A549 (cell line): ENCODE data around the gene NPM1.

Experiments used
- EP300 ChIP-seq, 2 experiments: fragments of >200 bp; sonication (Bioruptor Twin); formaldehyde crosslinking; IDR thresholded peaks; 2 replicates in 1 of 2; 3 replicates in 1 of 2; pipeline ENCODE4 v1.6.1; 2016 to 2017
- KDM1A ChIP-seq: fragments of 200-600 bp; sonication (generic); IDR thresholded peaks from 2 replicates; pipeline ENCODE4 v1.6.1; 2016; ENCODE audit warnings: low read depth, mild to moderate bottlenecking
- RAD21 ChIP-seq, 2 experiments: fragments of >200 bp in 1 of 2; sonication (Bioruptor Twin) in 1 of 2; formaldehyde crosslinking in 1 of 2; IDR thresholded peaks in 1 of 2; conservative IDR thresholded peaks in 1 of 2; 2 replicates in 1 of 2; 3 replicates in 1 of 2; pipeline ENCODE4 v1.6.1; 2012 to 2018; ENCODE audit warnings: inconsistent platforms in 1 of 2
- RCOR1 ChIP-seq: fragments of 150-350 bp; IDR thresholded peaks from 2 replicates; pipeline ENCODE4 v1.6.1; 2014; ENCODE audit warnings: antibody characterized with exemption, low read length, low read depth
- TF ChIP-seq, protein P1 (sequence below): fragments of >200 bp; sonication (Bioruptor Twin); formaldehyde crosslinking; IDR thresholded peaks from 3 replicates; pipeline ENCODE4 v1.5.1; 2016

DNA sequence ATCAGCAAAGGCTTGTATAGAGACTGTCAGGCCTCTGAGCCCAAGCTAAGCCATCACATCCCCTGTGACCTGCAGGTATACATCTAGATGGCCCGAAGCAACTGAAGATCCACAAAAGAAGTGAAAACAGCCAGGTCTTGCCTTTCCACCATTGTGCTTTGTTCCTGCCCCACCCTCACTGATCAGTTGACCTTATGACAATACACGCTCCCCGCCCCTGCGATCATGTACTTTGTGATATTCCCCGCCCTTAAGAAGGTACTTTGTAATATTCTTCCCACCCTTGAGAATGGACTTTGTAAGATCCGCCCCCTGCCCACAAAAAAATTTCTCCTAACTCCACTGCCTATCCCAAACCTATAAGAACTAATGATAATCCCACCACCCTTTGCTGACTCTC, 18.6 kb upstream of the NPM1 start:
- TF ChIP-seq, protein P1, sequence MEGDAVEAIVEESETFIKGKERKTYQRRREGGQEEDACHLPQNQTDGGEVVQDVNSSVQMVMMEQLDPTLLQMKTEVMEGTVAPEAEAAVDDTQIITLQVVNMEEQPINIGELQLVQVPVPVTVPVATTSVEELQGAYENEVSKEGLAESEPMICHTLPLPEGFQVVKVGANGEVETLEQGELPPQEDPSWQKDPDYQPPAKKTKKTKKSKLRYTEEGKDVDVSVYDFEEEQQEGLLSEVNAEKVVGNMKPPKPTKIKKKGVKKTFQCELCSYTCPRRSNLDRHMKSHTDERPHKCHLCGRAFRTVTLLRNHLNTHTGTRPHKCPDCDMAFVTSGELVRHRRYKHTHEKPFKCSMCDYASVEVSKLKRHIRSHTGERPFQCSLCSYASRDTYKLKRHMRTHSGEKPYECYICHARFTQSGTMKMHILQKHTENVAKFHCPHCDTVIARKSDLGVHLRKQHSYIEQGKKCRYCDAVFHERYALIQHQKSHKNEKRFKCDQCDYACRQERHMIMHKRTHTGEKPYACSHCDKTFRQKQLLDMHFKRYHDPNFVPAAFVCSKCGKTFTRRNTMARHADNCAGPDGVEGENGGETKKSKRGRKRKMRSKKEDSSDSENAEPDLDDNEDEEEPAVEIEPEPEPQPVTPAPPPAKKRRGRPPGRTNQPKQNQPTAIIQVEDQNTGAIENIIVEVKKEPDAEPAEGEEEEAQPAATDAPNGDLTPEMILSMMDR, result no peak
- TF ChIP-seq KDM1A (no peak), RAD21 (conservative IDR thresholded peaks at IDR 0.05 in 1 of 2, IDR thresholded peaks at IDR 0.05 in 1 of 2) (no peak), RCOR1 (no peak), EP300 (IDR thresholded peaks at IDR 0.05) (no peak)
